Measurements from ENCODE around the gene ADRA2C.

ADRA2C gene

GRCh38 chr4:3779509-3779908 is 13.3 kb downstream of the ADRA2C start:
- no peak for DNase-seq

DNA sequence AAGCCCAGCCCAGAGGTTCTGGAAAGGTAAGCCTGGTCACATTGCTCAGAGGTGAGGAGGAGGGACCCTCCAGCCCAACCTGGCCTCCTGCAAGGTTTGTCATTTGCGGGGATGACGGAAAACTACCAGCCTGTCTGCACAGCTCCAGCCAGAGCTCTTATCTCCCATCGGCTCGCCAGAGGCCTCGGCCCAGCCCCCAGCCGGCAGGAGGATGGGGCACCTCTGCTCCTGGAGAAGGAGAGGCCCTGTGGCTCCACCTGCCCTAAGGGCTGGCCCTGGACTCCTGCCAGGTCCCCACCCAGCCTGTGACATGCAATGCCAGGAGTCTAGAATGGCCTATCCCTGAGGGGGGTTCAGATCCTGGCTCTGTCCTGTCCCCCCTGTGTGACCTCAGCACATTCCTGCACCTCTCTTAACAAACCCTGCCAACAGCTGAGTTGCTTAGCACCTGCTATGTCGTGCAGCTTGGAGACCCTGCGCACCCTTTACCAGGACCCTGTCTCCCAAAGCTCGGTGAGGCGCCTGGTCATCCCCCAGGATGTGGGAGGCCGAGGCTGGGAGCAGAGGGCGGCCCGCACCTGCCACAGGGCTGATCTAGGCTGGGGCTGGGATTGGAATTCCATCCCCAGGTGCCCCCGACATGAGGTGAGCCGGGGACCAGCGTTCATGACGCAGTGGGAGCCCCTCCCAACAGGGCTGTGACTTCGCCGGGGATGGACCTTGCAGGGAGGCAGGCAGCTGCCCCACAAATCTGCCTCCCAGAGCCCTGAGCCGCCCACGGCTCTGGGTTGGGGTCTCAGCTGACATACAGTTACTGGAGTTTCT is 14.4 kb downstream of the ADRA2C start:
- DNase-seq: no peak

GRCh38 chr4:3781193-3781886 is 15.2 kb downstream of the ADRA2C start:
- DNase-seq: no peak

DNA sequence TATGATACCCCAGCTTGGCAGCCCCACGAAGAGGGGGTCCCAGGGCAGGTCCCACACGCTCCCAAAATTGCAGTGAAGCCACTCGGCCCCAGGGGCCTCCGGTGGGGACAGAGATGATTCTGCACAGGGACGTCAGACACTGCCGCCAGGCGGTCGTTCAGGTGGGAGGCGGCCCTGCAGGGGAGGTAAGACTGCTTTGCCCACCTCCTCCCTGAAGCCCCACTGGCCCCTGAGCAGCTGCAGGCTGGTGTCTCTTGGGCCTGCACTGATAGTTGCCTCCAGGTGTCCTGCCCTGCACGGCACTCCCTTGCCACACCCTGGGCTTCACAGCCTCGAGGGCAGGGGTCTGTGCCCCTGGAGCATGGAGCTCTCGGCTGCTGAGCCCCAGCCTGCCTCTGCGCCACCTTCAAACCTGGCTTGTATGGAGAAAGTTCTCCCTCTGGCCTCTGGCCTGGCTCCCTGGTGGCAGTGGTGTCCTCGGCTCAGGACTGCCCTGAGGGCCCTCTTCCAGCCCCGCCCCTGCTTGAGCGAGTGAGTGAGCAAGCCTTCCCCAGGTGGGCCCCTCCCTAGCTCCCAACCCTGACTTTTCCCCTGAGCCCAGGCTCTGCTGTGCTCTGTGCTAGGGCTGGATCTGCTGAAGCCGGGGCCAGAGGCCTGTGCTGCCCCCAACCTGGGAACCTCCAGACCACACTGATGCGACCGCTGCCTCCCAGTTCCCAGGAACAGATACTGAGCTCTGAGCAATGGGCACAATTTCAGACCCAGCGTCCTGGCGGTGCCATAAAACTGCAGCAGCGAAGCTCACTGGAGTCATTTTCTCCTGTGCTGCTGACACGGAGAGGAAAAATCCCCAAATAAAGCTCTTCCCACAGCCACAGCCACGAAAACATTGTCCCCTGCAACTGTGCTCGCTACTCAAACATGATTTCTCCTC is 16.1 kb downstream of the ADRA2C start:
- DNase-seq: no peak

DNA sequence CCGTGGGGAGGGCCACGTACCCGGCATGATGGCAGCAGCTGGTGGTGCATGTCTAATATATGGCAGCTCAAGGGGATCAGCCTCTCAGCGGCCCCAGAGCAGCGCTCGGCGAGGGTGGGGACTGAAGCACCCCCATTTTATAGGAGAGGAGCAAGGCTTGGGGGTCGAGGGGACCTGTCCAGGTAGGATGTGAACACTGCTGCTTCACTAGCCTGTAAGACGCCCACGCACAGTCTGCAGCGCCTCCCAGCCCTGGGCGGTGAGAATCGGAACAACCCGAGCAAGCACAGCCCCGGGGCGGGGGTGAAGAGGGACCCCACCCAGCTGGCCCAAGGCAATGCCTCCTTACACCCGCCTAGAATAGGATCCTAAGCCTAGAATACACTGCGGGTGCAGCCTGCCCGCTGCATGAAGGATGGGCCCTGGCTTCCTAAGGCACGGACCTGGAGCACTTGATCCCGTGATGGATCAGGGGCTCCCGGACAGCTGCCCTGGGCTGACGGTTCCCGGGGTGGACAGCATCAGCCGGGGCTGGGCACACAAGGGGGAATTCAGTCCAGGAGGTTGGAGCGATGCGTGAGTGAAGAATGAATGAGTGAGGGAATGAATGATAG is 17.6 kb downstream of the ADRA2C start:
- no peak for DNase-seq

GRCh38 chr4:3784454-3785291 is 18.5 kb downstream of the ADRA2C start:
- DNase-seq: no peak

DNA sequence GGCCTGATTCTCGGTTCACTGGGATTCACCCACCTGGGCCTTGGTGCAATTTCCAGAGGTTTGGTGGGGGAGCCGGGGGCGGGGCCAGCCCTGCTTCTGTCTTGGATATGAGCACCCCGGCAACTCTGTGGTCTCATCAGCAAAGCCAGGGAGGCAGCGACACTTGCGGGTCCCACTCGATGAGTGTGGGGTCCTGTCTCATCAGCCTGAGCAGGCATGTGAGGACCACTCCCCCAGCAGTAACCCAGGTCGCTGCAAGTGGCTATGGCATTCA is 19.0 kb downstream of the ADRA2C start:
- no peak for DNase-seq

GRCh38 chr4:3786196-3786869 is 20.1 kb downstream of the ADRA2C start:
- DNase-seq: no peak

DNA sequence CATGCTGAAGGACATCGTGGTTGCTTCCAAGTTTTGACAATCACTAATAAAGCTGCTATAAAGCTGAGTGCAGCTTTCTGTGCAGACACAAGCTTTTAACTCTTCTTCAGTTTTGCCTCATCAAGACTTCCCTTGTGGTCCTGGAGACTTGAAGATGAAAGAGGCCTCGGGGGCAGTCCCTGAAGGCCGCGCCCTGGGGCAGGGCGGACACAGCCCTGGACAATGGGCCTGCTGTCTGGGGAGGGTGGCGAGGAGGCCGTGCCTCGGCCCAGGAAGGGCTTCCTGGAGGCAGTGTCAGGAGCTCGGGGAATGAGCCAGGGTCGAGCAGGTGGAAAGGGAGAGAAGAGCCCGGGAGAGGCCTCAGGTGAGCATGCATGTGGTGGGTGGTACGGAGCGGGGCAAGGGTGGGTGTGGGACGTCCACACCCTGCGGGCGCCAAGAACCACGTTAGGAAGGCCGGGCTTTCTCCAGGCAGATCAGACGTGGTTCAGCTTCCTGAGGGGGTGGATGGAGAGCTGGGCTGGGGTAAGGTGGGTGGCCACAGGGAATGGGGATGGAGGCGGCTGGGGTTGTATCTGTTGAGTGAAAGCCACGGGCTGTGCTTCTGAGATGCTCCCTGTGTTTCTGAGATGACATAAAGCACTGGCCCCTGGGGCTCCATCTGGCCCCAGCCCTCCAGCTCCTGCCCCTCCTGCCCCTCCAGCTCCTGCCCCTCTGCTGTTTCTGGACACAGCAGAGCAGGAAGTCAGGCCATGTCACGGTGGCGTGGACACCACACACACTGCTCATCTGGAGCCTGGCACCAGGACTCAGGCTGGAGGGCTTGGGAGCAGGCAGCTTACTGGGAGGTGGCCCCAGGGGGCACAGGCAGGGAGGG is 21.5 kb downstream of the ADRA2C start:
- no peak for DNase-seq

- DNase-seq: no peak
Observed at GRCh38 chr4:3788366-3788660, 22.1 kb downstream of the ADRA2C start.

- DNase-seq: no peak
Observed at GRCh38 chr4:3789587-3789986, 23.4 kb downstream of the ADRA2C start.

DNA sequence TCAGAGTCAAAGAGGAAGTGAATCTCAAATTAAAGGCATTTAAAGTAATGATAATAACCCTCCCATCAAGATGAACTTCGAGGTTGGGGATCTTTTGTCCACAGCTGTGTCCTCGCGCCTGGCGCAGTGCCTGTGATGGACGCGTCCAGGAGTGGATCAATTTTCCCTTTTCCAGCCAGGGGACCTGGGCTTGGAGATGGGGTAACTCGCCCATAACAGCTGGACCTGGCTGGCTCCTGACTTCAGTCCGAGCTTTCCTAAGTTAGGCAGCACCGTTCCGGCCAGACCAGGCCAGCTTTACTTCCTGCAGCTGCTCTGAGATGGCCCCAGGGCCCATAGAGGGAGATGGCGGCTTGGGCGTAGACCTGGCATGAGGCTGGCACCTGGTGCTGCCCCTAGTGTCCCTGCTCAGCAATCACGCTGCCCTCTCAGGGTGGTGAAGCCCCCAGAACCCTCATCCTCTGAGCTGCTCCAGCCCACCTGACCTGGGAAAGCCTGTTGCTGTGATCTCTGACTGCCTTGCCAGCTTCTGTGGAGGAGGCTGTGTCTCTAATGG is 23.9 kb downstream of the ADRA2C start:
- DNase-seq: no peak

- DNase-seq: no peak
Observed at GRCh38 chr4:3791256-3791655, 25.1 kb downstream of the ADRA2C start.

- no peak for DNase-seq
Observed at GRCh38 chr4:3791910-3792542, 25.8 kb downstream of the ADRA2C start.

DNA sequence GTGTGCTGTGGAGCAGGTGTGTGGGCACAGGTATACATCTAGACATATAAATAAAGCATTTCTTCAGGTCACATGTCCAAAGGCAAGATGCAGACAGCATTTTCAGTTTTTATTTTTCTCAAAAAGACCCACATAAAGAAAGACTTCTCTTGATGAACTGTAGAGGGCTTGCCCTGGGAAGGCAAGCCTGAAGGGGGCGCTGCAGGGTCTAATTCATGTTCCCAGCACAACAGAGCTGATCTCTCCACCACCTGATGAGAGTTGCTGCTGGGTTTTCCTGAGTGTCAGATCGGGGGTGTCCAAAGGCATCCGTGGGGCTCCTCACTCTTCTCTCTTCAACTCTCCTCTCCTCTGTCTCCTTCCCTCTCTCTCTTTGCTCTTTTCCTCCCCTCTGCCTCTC is 26.6 kb downstream of the ADRA2C start:
- no peak for DNase-seq

DNA sequence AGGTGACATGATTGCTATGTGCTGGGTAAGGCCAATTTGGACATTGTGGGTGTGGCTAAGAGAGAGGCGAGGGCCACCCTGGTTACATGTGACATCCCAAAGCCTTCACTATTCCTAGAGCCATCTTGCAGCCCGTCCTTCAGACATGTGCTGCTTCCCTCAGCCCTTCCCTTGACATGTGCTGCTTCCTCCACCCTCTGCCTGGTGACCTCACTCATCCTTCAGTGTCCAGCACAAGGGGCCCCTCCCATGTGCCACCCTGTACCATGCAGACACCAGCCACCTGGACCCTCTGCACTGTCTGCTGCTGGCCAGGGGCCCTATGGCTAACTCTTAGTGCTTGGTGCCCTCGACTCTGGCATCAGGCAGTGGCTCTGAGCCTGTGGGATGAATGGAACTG is 27.4 kb downstream of the ADRA2C start:
- no peak for DNase-seq

DNA sequence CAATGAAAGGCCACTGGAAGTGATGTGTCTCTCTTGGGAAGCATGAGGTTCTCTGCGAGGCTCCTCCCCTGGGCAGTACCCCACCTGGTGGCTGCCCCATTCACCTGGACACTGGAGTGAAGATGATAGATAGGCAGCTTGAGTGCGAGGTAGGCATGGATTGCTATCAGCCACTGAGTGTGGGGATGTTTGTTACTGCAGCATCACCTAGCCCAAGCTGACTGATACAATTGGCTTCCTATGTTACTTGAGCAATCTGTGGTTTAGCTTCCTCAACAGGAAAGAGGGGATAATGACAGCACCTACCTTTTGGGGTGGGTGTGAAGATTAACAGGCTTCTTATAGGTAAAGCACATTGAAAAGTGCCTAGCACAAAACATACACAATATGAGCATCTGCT is 30.8 kb downstream of the ADRA2C start:
- DNase-seq: no peak

- DNase-seq: no peak
Observed at GRCh38 chr4:3797831-3798790, 31.9 kb downstream of the ADRA2C start.

DNA sequence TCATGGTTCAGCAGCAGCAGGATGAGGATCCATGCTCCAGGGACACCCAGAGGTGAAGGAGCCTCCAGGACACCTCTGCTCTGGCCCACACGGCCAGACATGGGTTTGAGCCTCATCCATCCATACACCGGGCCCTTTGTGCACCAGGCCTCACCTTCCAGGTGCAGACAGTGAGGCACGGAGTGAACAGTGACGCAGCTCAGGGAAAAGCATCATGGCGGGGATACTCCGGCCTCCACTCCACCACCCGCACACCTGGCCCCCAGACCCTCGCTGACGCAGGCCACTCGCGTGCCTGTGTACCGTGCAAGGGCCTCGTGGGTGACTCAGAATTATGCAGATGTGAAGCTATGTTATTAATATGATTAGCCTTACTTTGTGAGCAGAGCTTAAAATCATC is 33.3 kb downstream of the ADRA2C start:
- no peak for DNase-seq

Measured in activated T-cell treated with anti-CD3 and anti-CD28 coated beads, Interleukin-2, amount 50 U/mL, for 1 hour (primary cell).